Breast epithelium (tissue), 4 donors: ENCODE results near the gene C16orf87. TPM values are rescaled to one million over a fixed set of nuclear protein-coding genes. Genes with fewer than 3 reads are reported as not detected.
A peak's percentile ranks its signal among the peaks of the same experiment; 100 is the strongest.
"Not testable (repeated sequence)": the region's sequence is repeated elsewhere in the genome, so short reads cannot be mapped to it uniquely, and the experiment has no call there.

Experiments used
- DNase-seq, 2 donors: peaks; one replicate each; pipeline ENCODE4 v3.0.0-alpha.2; 2019; ENCODE audit warnings: low spot score in 2 of 2
- H3K27ac ChIP-seq, 2 donors: fragments of 200-600 bp; sonication (generic) in 1 of 2; one replicate each; pipeline ENCODE4 v1.5.1; 2016 to 2019; ENCODE audit warnings: mild to moderate bottlenecking in 1 of 2
- H3K27me3 ChIP-seq, 2 donors: fragments of 200-600 bp; sonication (generic) in 1 of 2; one replicate each; pipeline versions ENCODE4 v1.5.1 to v1.6.0; 2017 to 2019; ENCODE audit warnings: control low read depth in 1 of 2, mild to moderate bottlenecking in 1 of 2
- H3K36me3 ChIP-seq: fragments of 200-600 bp; one replicate; pipeline ENCODE4 v1.5.1; 2019
- H3K4me1 ChIP-seq, 2 donors: fragments of 200-600 bp; sonication (generic); one replicate each; pipeline ENCODE4 v1.5.1; 2016 to 2019; ENCODE audit warnings: control low read depth in 1 of 2
- H3K4me3 ChIP-seq, 3 donors: fragments of 200-600 bp; sonication (generic); 1 replicate in 2 of 3; 2 replicates in 1 of 3; pipeline ENCODE4 v1.5.1; 2016 to 2019; ENCODE audit warnings: mild to moderate bottlenecking in 3 of 3, moderate library complexity in 2 of 3
- H3K9me3 ChIP-seq, 2 donors: fragments of 200-600 bp; sonication (generic) in 1 of 2; one replicate each; pipeline ENCODE4 v1.5.1; 2016 to 2019; ENCODE audit warnings: control low read depth in 1 of 2
- CTCF ChIP-seq, 3 donors: fragments of 450-650 bp; IDR thresholded peaks; one replicate each; pipeline ENCODE4 v1.5.1; 2016 to 2017; ENCODE audit warnings: antibody characterized with exemption in 3 of 3, mild to moderate bottlenecking in 3 of 3, moderate library complexity in 3 of 3
- POLR2A ChIP-seq: fragments of 450-650 bp; IDR thresholded peaks from one replicate; pipeline ENCODE4 v1.6.1; 2016; ENCODE audit warnings: antibody characterized with exemption, mild to moderate bottlenecking, moderate library complexity
- POLR2AphosphoS5 ChIP-seq, 3 donors: sonication (generic); formaldehyde crosslinking; IDR thresholded peaks; one replicate each; pipeline ENCODE4 v1.6.1; 2017; ENCODE audit warnings: antibody characterized with exemption in 3 of 3
- intact Hi-C: fragments of 100-400 bp; cut with DNase I; formaldehyde crosslinking; loops from one replicate; pipeline ENCODE4 v1.15.1; 2023; ENCODE audit warnings: low total_unique reads
- total RNA-seq, 3 donors: library from RNA; depleted of rRNA; stranded (reverse); fragments of >200 nt; gene quantifications; one replicate each; pipeline ENCODE4 v1.1.0, GENCODE V29; 2016

C16orf87 gene
- total RNA-seq = 1 to 10 TPM; 3.6 to 7.6 (median 5.9) TPM

GRCh38 chr16:46830902-46831647, at the start of gene C16orf87:
Gene C16orf87 (minus strand): TSS chr16:46831180. CDS start chr16:46831149, 31 bp downstream.
- Histone ChIP-seq H3K4me1 (no peaks in the 10 kb centered on the region), H3K4me3 (peak within 1 kb of the TSS; percentile 84 to 98 (median 91)), H3K27me3 (no peaks in the 10 kb centered on the region), H3K9me3 (no peaks in the 10 kb centered on the region), H3K27ac (peak within 1 kb of the TSS; percentile 87 to 92), H3K36me3 (no peaks in the 10 kb centered on the region)
- DNase-seq = peak; percentile 88 to 89
- TF ChIP-seq POLR2A (no peak), POLR2AphosphoS5 (IDR thresholded peaks at IDR 0.05) (peak in 1 of 3 donors; percentile 35), CTCF (IDR thresholded peaks at IDR 0.05) (no peak)
- intact Hi-C loops = no loop called here

DNA sequence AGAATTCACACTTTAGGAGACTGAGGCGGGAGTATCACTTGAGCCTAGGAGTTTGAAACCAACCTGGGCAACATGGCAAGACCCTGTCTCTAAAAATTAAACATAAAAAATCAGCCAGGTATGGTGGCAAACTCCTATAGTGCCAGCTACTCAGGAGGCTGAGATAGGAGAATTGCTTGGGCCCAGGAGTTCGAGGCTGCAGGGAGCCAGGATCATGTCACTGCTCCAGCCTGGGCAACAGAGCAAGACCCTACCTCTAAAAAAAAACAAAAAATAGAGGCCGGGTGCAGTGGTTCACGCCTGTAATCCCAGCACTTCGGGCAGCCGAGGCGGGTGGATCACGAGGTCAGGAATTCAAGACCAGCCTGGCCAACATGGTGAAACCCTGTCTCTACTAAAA, 44.3 kb upstream of the C16orf87 start:
- Histone ChIP-seq H3K4me1 (no peaks in the 10 kb centered on the region), H3K4me3 (no peak overlapping the region), H3K27ac (no peak overlapping the region), H3K9me3 (no peaks in the 10 kb centered on the region), H3K27me3 (no peaks in the 10 kb centered on the region), H3K36me3 (no peaks in the 10 kb centered on the region)
- DNase-seq = no peak
- TF ChIP-seq POLR2A (no peak), CTCF (IDR thresholded peaks at IDR 0.05) (no peak), POLR2AphosphoS5 (IDR thresholded peaks at IDR 0.05) (no peak)
- intact Hi-C loops = no loop called here

GRCh38 chr16:46873201-46873600, 42.2 kb upstream of the C16orf87 start:
- H3K4me3 ChIP-seq = no peak overlapping the region
- intact Hi-C loops = no loop called here
- H3K27me3 ChIP-seq = no peaks in the 10 kb centered on the region
- H3K4me1 ChIP-seq = no peaks in the 10 kb centered on the region
- no peaks in the 10 kb centered on the region for H3K36me3 ChIP-seq
- no peaks in the 10 kb centered on the region for H3K9me3 ChIP-seq
- no peak for DNase-seq
- TF ChIP-seq CTCF (IDR thresholded peaks at IDR 0.05) = no peak
- no peak for TF ChIP-seq POLR2A
- TF ChIP-seq POLR2AphosphoS5 (IDR thresholded peaks at IDR 0.05) = no peak
- no peak overlapping the region for H3K27ac ChIP-seq

- intact Hi-C loops = no loop called here
- no peak for DNase-seq
- Histone ChIP-seq H3K27me3 (no peaks in the 10 kb centered on the region), H3K36me3 (no peaks in the 10 kb centered on the region), H3K27ac (no peak overlapping the region), H3K9me3 (no peaks in the 10 kb centered on the region), H3K4me3 (no peak overlapping the region), H3K4me1 (no peaks in the 10 kb centered on the region)
- TF ChIP-seq POLR2AphosphoS5 (IDR thresholded peaks at IDR 0.05) = no peak
- TF ChIP-seq CTCF (IDR thresholded peaks at IDR 0.05) = no peak
- no peak for TF ChIP-seq POLR2A
Observed at GRCh38 chr16:46871597-46871996, 40.6 kb upstream of the C16orf87 start.

GRCh38 chr16:46868891-46869290, 37.9 kb upstream of the C16orf87 start:
- H3K36me3 ChIP-seq, intact Hi-C loops, DNase-seq: not testable (repeated sequence)

DNA sequence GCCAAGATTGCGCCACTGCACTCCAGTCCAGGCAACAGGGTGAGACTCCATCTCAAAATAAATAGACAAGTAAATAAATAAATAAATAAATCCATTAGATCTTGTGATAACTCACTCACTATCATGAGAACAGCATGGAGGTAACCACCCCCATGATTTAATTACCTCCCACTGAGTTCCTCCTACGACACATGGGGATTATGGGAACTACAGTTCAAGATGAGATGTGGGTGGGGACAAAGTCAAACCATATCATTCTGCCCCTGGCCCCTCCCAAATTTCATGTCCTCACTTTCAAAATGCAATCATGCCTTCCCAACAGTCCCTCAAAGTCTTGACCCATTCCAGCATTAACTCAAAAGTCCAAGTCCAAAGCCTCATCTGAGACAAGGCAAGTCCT, 36.5 kb upstream of the C16orf87 start:
- H3K4me1 ChIP-seq, intact Hi-C loops, H3K4me3 ChIP-seq, H3K27me3 ChIP-seq, H3K9me3 ChIP-seq, H3K27ac ChIP-seq, H3K36me3 ChIP-seq, DNase-seq: not testable (repeated sequence)

More at GRCh38 chr16:46868891-46869290, 37.9 kb upstream of the C16orf87 start:
- not testable (repeated sequence) for H3K9me3 ChIP-seq, H3K4me1 ChIP-seq, H3K27me3 ChIP-seq, H3K27ac ChIP-seq, H3K4me3 ChIP-seq
